Stimulated activated CD8-positive, alpha-beta memory T cell treated with anti-CD3 and anti-CD28 coated beads, Interleukin-15, amount 100 ng/mL, for 4 hours (primary cell): ENCODE data around the gene THAP4.
A peak's percentile ranks its signal among the peaks of the same experiment; 100 is the strongest.

Experiments used
- DNase-seq, 2 donors: peaks; one replicate each; pipeline ENCODE4 v3.0.0-alpha.2; 2020; ENCODE audit warnings: low read depth in 2 of 2

THAP4 gene

DNA sequence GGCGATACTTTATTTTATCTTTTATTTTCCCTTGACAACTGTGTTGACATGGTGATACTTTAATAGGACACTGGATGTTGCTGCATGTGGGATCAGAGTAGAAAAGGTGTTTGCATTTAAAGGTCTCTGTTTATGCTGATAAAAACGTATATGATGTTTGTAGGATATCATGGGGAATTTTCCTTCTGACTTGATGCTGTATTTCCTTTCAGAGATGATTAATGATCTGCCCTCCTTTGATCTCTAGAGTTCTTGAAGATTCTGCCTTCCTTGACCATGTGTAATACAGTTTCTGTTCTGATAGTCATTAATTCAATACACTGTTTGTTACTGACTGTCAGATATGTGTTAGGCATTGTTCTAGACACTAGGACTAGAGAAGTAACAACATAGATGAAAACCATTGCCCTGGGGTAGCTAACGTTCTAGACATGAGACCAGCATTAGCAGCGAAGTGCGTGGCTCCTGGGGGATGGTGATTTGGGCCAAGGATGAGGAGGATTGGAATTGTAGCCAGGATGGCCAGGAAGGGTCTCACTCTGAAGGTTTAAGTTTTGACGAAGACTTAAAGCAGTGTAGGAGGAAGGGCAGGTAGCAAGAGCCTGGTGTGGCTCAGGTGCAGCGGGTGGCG is 3.3 kb upstream of the THAP4 start:
- DNase-seq, result no peak

DNA sequence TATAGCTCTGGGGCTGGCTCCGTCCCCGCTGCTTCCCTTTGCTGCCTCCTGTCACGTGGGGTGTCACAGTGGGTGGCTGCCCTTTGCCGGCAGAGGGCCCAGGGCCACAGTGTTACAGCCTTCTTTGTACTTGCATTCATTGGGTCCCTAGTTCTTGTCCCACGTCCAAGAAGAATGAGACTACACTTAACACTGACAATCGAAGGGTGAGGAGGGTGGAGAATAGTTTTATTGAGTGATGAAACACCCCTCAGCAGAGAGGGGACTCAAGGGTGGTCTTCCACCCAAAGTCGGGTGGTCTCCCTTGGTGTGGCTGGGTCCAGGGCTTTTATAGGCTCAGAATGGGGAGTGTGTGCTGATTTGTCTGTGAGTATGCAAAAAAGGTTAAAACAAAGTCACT is 2.4 kb upstream of the THAP4 start:
- DNase-seq, result no peak

- no peak for DNase-seq
Observed at GRCh38 chr2:241638940-241639339, 2.0 kb upstream of the THAP4 start.

DNA sequence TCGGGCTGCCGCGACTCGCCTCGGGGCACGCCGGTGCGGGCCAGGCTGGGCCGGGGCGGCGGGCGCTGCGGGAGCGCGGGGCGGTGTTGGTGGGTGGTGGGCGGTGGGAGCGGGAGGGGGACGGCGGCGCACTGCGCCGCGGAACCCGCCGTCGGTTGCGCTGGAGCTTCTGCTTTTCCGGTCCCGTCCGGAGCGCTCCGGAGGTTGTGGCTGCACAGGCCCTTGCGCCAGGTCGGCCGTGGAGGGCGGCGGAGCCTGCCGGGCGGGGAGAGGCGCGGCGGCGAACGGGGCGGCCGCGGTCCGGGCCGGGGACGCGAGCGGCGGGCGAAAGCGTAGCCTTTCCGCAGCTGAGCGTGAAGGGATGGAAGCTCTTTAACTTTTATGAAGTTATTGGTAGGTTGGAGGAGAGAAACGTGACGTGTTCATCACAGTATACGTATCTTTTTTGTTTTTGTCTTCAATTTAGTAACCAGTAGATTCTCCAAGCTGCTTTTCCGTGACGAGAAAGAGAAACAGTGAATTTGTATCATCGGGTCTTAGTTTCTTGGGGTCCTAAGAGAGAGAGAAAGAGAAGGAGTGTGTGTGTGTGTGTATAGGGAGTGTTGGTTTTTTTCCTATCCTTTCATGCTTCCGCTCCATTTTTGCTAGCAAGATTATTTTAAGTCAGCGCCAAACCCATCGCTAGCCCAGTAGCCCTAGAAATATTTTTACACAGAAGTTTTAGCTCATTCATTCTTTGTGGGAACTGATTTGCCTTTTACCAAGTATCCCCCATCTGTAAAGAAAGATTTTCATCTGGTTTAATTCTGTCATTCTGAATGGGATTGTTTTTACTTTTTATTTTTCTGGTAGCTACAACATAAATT is 1.1 kb upstream of the THAP4 start:
- no peak for DNase-seq

DNA sequence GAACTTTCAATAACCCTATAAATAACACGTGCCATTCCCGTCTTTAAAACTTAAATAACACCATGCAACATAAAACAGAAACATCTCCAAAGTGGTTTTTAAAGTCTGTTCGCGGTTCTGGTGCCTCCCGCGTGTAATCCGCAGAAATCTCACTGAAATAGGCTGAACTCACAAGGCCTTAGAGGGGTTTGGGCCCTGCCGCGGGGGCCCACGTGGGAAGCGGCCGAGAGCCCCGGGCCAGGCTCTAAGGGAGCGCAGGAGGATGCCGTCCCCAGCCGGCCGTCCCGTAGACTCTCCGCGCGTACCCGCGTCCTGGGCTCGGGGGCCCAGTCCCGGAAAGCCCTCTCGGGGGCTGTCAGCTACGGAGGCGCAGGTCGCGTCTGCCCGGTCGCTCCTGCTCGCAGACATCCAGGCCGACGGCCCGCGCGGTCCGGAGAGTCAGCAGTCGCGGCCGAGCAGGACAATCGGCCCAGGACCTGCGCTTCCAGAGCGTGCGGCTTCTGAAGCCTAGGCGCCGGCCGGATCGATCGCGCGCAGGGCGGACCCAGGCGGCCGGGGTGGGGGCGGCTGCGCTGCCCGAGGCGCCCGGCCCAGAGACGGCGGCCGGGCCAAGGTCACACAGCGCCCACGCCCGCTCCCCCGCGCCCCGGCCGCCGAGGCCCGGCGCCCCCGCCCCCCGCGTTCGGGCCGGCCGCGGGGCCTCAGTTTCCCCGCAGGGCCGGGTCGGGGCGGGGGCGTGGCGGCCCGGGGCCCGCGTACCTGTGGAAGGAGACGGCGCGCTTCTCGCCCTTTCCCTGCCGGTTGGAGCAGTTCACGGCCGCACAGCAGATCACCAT is 558 bp downstream of the THAP4 start:
- peak in 1 of 2 donors; percentile 15 for DNase-seq

GRCh38 chr2:241635756-241636155 is 1.2 kb downstream of the THAP4 start:
- DNase-seq, result no peak

- DNase-seq, result no peak
Observed at GRCh38 chr2:241633561-241633960, 3.4 kb downstream of the THAP4 start.

GRCh38 chr2:241632478-241633325 is 4.3 kb downstream of the THAP4 start:
- no peak for DNase-seq

DNA sequence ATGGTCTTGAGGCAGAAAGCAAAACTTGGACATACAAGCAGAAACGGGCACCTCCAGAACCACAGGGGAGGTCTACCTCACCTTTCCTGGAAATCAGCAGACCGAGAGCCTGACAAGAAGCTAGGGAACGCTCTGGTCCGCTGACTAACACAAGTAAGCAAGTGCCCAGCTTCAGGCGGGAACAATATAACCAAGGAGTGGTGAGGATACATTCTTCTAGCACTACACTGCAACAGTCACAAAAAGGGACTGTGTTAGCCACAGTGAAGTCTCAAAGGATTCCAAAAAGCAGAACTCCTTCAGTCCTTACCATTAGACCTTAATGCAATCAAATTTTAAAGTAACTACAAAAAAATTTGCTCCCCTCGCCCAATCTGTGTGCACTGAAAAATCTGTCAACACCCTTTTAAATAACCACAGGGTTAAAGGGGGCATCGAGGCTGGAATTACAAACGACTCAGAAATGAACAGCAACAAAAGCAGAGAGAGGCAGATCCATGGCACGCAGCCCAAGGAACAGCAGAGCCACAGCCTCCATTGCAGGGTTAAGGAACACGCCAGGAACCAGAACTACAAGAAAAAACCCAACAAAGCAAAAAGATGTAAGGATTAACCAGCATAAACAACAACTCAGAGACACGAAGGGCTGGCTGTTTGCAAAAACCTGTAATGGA is 7.1 kb downstream of the THAP4 start:
- DNase-seq, result no peak

DNA sequence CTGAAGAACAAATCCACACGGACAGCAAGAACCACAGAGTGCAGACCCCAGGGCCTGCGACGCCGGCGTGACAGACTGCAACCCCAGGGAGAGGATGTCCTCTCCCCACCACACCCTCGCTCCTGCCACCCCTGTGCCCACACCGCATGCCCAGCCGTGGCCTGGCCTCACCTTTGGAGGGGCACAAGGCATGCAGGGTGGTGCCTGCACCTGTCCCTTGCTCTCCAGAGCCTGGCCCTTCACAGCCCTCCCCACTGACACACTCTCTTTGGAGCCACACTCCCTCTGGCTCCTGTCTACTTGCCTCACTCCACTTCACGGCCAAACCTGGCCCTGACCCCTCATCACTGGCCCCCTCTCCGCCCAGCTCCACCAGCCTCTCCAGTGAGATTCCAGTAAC is 9.3 kb downstream of the THAP4 start:
- no peak for DNase-seq

DNA sequence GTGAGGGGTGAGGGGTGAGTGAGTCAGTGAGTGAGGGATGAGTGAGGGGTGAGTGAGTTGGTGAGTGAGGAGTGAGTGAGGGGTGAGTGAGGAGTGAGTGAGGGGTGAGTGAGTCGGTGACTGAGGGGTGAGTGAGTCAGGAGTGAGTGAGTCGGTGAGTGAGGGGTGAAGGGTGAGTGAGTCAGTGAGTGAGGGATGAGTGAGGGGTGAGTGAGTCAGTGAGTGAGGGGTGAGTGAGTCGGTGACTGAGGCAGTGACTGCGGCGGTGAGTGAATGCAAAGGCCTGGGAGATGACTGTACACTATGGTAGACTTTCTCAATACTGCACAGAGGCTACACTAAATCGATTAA is 16.6 kb downstream of the THAP4 start:
- peak in 1 of 2 donors; percentile 40 for DNase-seq

GRCh38 chr2:241619597-241620418 is 17.1 kb downstream of the THAP4 start:
- no peak for DNase-seq

DNA sequence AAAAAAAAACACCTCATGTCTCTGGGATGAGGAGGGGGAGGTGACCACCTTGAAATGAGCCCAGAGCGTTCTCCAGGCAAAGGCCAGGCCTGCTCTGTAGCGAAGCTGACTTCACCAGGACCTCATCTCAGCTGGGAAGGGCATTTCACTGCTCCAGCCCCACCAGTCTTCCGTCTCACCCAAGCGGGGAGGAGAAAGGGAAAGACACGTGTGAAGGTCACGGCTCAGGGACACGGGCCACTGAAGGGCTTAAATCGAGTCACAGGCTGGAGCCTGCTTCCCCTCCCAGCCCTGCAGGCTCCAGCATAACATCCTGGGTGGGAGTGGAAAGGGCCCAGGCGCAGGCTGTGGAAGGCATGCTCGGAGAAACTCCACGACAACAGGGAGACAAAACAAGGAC is 18.1 kb downstream of the THAP4 start:
- DNase-seq, result no peak

DNA sequence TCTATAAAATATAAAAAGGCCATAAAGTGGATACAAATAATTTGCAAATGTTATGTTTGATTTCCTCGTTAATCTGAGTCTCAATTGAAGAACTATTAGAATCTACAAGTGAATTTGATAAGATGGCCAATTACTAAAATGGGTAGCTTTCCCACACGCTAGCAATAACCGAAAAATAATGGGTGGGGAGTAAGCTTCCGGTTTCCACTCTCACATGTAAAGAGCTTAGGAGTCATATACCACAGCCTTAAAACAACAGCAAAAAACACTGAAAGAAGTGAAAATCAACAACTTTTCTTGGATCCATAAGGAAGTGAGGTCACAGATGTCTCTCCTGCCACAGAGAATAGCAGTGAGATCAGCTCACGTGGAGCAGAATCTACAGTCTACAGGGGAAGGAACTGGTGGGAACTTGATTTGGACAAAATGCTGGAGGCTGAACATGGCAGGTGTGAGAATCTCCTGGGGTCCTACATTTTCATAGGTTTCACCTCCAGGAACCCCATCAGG is 18.6 kb downstream of the THAP4 start:
- no peak for DNase-seq

DNA sequence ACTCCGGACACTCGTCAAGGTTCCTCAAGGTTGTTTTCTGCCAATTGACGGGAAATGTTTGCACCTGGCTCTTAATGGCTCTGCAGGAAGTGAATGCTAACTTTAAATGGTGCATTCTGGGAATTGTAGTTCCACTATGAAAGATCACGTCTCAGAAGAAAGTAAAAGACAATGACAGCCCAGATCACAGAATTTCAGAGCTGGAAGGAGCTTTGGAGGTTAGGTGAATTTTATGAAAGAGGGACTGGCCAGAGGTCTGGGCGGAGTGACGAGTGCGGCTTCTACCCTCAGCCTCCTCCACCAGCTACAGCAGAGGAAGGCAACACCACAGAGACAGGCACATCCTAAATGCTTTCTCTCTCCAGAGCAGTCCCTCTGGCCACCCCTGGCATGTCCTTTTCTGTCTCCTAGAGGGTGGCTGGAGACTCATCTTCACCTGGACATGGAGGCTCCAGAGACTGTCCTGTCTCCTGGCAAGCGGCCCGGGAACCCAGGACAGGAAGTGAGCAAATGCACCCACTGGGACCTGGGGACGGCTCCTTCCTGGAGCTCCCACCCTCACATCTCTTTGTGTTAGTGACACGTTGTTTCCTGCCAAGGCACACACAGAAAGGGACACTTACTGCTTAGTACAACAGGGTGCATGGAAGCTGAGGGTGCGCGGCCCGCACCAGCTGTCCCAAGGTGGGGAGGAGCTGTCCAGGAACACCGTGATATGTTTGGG is 19.4 kb downstream of the THAP4 start:
- no peak for DNase-seq

DNA sequence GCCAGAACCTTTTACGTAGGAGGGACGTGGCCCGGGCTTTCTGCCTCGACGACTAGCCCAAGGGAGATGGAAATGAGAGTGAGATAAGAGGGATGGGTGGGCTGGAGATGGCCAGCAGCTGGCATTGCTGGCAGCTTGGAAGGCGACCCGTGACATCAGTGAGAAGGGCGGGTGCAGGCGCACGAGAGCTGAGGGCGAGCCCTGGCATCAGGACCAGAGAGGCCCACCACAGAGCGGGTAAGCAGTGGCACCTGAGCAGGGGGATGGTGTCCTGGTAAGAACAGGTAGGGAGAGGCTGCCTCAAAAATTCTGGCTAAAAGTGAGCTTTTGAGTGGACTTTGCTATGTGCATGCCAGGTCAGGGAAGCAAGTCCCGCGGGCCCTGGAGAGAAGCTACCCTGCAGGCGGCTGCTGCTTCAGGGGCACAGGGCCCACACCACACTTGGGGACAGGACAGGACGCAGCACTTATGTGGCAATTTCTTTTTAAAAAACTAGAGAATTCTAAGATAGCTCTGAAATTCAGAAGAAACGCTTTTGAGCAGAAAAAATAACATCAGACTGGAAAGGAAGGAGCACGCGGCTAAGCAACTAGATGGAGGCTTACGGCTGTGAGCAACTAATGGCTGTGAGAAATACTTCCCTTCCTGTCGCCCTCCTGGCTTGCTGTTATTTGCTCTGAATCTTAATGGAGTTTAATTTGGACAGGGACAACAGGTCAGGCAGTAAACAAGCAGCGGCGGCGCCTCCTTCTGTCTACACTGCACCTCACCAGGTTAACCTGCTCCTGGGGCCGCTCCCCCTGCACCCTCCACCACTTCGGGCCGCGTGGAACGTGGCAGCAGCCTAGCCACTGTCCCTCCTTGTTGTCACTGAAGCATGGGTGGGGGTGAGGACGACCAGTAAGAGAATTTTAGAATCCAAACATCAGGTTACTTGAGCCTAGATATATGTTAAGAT is 20.5 kb downstream of the THAP4 start:
- DNase-seq, result no peak

GRCh38 chr2:241615522-241616052 is 21.4 kb downstream of the THAP4 start:
- DNase-seq, result no peak

- DNase-seq, result no peak
Observed at GRCh38 chr2:241615041-241615440, 21.9 kb downstream of the THAP4 start.
